GM21390 (cell line): ENCODE results near the gene COL23A1.
"Not testable (repeated sequence)": the region's sequence is repeated elsewhere in the genome, so short reads cannot be mapped to it uniquely, and the experiment has no call there.

Source experiments
- ATAC-seq: cut with Tn5 transposase; IDR thresholded peaks from one replicate; pipeline ENCODE4 v1.9.1; 2021; ENCODE audit not compliant: unreplicated experiment

COL23A1 gene

GRCh38 chr5:178204935-178205748, 385.1 kb downstream of the COL23A1 start:
- ATAC-seq: peak; percentile 69

GRCh38 chr5:178204182-178204934, 385.8 kb downstream of the COL23A1 start, which contains the start of gene HNRNPAB:
TSS of gene HNRNPAB (plus strand) at chr5:178204533. CDS start at chr5:178204838, 305 bp downstream.
- ATAC-seq: peak; percentile 71

- peak; percentile 3 for ATAC-seq
These were observed 386.5 kb downstream of the COL23A1 start for GRCh38 chr5:178203670-178204181.

GRCh38 chr5:178202541-178202940, 387.7 kb downstream of the COL23A1 start:
- ATAC-seq: no peak

GRCh38 chr5:178201927-178202235, 388.3 kb downstream of the COL23A1 start:
- no peak for ATAC-seq

GRCh38 chr5:178201221-178201926, 388.8 kb downstream of the COL23A1 start:
- no peak for ATAC-seq

GRCh38 chr5:178199581-178200434, 390.4 kb downstream of the COL23A1 start:
- ATAC-seq: no peak

- no peak for ATAC-seq
These were observed 391.5 kb downstream of the COL23A1 start for GRCh38 chr5:178198706-178199105.

GRCh38 chr5:178198151-178198550, 392.0 kb downstream of the COL23A1 start:
- not testable (repeated sequence) for ATAC-seq

GRCh38 chr5:178196986-178197385, 393.2 kb downstream of the COL23A1 start:
- no peak for ATAC-seq

GRCh38 chr5:178196281-178196812, 393.8 kb downstream of the COL23A1 start:
- no peak for ATAC-seq

- no peak for ATAC-seq
These were observed 396.2 kb downstream of the COL23A1 start for GRCh38 chr5:178194026-178194425.

GRCh38 chr5:178193251-178193809, 396.9 kb downstream of the COL23A1 start:
- ATAC-seq: no peak

- ATAC-seq: no peak
These were observed 397.4 kb downstream of the COL23A1 start for GRCh38 chr5:178192787-178193186.

GRCh38 chr5:178192244-178192643, 397.9 kb downstream of the COL23A1 start:
- no peak for ATAC-seq

- no peak for ATAC-seq
These were observed 398.5 kb downstream of the COL23A1 start for GRCh38 chr5:178191661-178192060.

- ATAC-seq: no peak
These were observed 400.8 kb downstream of the COL23A1 start for GRCh38 chr5:178189433-178189832.
